Stimulated activated CD4-positive, alpha-beta T cell treated with anti-CD3 and anti-CD28 coated beads, Interleukin-12 subunit alpha, Interleukin-12 subunit beta, amount 100 ng/mL, for 24 hours (primary cell): ENCODE data around the gene OR8B4.
A peak's percentile ranks its signal among the peaks of the same experiment; 100 is the strongest.
"Not testable (repeated sequence)": the region's sequence is repeated elsewhere in the genome, so short reads cannot be mapped to it uniquely, and the experiment has no call there.

Experiments used
- DNase-seq, 2 experiments: peaks; one replicate each; pipeline ENCODE4 v3.0.0-alpha.2; 2020; ENCODE audit warnings: low read depth in 2 of 2

The OR8B4 gene

DNA sequence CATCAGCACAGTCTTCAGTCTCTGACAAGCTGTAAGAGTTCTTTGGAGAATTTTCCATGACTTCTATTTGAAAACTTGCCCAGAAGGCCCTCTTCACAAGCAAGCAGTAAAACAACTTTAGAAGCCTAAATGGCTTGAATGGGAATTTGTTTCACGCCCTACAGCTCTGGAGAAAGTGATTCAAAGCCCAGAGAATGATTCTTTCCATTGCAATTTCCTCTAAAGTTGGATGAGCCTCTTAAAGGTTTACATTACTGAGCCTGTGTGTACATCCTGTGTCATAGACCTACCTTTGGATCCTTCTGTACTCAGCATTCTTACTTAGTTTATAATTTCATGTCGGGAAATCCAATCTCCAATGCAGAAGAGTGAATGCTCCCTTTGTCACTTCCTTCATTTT, 19.1 kb downstream of the OR8B4 start:
- DNase-seq: no peak

DNA sequence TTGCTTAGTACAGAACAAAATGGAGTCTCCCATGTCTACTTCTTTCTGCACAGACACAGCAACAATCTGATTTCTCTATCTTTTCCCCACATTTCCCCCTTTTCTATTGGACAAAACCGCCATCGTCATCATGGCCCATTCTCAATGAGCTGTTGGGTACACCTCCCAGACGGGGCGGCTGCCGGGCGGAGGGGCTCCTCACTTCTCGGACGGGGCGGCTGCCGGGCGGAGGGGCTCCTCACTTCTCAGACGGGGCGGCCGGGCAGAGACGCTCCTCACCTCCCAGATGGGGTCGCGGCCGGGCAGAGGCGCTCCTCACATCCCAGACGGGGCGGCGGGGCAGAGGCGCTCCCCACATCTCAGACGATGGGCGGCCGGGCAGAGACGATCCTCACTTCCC, 21.5 kb downstream of the OR8B4 start:
- not testable (repeated sequence) for DNase-seq

DNA sequence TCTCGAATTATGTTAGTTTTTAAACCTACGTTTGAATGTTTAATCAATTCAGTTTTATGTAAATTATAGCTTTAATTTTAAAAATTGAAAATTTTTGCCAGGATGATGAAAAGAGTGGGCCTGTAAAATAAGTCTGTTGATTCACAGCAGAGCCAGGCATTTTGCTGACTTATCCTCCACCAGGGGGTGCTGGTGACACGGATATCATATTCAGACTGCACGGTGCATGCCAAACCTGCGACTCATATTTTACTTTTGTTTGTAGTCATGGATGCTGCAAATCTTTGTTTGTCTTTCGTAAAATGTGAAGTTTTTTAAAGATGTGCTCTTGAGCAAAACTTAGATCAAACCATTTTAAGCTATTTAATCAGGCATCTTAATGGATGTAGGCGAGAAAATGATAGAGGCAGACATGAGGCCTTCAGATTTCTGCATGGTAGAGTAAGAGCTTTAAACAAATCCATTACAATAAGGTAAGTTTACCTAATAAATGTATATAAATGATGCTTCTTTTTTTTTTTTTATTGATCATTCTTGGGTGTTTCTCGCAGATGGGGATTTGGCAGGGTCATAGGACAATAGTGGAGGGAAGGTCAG, 22.2 kb downstream of the OR8B4 start:
- DNase-seq: peak; percentile 5 to 49

DNA sequence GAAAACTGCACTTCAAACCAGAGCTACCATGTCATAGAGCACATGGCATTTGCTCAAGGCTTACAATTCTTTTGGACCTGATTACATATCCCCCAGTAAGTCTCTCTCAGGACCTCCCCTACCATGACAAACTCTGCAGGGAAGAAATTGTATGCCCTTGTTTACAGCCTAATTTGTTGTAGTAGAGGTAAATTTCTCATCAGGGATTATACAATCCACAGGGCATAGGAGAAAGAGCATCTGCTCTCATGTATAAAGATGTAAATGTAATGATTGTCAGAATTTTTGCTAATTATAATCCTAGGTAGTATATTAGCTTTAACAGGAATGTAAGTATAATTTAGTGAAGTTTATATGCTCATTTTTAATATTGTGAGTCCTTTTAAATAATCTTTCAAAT, 25.7 kb downstream of the OR8B4 start, which contains the start of gene OR8B3:
Gene OR8B3, minus strand, starts transcription at position 101 of the 400 bp plus-strand sequence. CDS start 1,673 bp downstream, outside the sequence.
- DNase-seq: no peak

DNA sequence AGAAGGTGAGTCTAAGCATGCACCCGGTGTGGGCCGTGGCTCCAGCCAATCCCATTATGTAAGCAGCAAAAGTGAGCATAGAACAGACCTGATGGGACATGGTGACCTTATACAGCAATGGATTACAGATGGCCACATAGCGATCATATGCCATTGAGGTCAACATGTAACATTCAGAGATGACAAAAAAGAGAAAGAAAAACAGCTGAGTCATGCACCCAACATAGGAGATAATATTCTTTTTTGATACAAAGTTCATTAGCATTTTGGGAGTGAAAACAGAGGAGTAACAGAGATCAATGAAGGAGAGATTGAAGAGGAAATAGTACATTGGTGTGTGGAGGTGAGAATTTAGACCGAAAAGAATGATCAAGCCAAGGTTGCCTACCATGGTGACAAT, 27.8 kb downstream of the OR8B4 start:
- not testable (repeated sequence) for DNase-seq

DNA sequence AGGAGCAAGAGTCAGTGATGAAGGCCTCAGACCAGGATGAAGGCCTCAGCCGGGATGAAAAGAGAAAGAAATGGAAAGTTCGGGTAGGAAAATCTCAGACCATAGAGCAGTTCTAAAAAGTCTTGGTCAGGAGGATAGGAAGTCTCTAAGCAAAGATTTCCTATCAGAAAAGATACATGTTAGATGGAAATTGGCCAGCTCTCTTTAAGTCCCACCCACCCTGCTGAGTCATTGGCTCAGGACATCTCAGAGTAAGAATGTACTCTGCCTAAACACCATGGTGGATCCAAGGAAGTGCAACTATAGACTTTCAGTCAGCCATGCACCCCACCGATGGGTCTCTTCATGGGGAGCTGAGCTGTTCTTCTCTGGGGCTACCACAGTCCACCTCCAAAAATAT, 30.3 kb downstream of the OR8B4 start:
- DNase-seq: no peak

DNA sequence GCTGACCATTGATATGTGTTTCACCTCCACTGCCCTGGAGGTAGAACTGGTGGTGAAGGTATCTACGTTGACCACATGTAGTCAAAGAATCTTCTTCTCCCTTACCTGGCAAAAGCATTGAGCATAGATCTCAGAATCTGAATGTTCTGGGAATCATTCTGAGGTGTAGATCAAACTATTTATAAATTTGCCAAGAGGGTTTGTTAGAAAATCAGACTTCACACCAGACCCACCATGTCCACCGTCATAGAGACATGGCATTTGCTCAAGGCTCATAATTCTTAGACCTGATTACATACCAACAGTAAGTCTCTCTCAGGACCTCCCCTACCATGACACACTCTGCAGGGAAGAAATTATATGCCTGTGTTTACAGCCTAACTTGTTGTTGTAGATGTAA, 40.3 kb downstream of the OR8B4 start, which contains the start of gene OR8B2:
Gene OR8B2, minus strand, starts transcription at position 101 of the 400 bp plus-strand sequence. CDS start 1,156 bp downstream, outside the sequence.
- DNase-seq: no peak

DNA sequence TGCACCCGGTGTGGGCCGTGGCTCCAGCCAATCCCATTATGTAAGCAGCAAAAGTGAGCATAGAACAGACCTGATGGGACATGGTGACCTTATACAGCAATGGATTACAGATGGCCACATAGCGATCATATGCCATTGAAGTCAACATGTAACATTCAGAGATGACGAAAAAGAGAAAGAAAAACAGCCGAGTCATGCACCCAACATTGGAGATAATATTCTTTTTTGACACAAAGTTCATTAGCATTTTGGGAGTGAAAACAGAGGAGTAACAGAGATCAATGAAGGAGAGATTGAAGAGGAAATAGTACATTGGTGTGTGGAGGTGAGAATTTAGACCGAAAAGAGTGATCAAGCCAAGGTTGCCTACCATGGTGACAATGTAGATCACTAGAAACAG, 41.8 kb downstream of the OR8B4 start:
- DNase-seq: not testable (repeated sequence)

DNA sequence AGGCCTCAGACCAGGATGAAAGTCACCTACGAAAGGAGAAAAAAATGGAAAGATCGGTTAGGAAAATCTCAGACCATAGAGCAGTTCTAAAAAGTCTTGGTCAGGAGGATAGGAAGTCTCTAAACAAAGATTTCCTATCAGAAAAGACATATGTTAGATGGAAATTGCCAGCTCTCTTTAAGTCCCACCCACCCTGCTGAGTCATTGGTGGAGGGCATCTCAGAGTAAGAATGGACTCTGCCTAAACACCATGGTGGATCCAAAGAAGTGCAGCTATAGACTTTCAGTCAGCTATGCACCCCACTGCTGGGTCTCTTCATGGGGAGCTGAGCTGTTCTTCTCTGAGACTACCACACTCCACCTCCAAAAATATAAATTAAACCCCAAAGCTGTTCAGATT, 44.1 kb downstream of the OR8B4 start:
- no peak for DNase-seq

DNA sequence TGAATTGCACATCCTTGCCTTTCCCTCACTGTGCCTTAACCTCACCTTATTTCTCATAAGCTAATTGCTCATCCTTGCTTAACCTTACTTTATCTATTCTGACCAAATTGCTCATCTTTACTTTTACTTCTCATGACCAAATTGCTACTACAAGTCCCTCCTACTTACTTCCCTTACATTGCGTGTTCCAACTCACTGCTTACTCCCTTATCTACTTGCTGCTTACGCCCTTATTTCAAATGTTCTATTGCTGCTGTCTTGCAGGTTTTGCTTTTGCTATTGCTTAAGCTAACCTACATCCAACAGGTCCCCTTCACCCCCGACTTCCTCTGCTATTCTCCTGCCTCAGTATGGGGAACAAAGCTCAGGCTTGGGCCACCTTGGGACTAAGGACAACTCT, 48.4 kb downstream of the OR8B4 start:
- no peak for DNase-seq
